HG03457 (cell line): ENCODE results near the gene CCNE1.
"Not testable (repeated sequence)": the region's sequence is repeated elsewhere in the genome, so short reads cannot be mapped to it uniquely, and the experiment has no call there.

ENCODE experiments used
- ATAC-seq: cut with Tn5 transposase; IDR thresholded peaks from one replicate; pipeline ENCODE4 v1.9.1; 2021; ENCODE audit warnings: moderate number of reproducible peaks; ENCODE audit not compliant: unreplicated experiment

The CCNE1 gene

GRCh38 chr19:29812080-29812880, 489 bp downstream of the CCNE1 start:
- ATAC-seq: peak; percentile 9

- ATAC-seq: no peak
Measured at GRCh38 chr19:29812881-29813275, 1.1 kb downstream of the CCNE1 start.

DNA sequence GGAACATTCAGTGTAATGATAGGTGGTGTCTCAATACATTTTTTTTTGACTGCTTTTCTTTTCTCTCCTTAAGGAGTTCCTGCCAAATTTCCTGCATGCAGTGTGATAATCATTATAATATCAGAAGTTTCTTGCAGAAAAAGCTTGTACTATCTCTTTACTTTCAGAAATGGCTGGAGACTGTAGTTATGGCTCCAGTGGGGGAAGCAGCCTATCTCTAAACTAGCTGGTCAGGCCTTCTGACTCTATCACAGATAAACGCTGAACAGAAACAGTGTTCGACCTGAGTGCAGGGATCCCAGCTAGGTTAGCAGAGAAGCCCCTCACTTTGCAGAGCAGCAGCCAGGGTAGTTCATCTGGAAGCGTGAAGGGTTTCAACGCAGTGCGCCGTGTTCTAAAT, 1.9 kb downstream of the CCNE1 start:
- no peak for ATAC-seq

DNA sequence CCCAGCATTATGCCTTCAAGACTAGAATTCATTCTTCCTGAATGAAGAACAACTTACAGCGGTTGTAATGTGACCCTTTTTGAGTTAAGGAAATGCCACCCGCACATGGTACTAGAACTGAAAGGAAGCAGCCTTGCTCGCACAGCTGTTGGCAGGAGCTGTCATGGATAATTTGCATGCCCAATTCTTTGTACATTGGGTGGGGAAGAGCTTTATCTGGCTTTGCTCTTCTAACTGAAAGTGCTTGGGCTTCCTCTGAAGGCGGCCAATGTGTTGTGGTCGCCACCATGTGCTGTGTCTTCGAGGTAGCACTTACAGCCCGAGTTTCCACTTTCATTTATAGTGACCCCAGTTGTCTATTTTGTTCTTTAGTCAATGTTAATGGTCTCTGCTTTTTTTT, 3.4 kb downstream of the CCNE1 start:
- peak; percentile 36 for ATAC-seq

DNA sequence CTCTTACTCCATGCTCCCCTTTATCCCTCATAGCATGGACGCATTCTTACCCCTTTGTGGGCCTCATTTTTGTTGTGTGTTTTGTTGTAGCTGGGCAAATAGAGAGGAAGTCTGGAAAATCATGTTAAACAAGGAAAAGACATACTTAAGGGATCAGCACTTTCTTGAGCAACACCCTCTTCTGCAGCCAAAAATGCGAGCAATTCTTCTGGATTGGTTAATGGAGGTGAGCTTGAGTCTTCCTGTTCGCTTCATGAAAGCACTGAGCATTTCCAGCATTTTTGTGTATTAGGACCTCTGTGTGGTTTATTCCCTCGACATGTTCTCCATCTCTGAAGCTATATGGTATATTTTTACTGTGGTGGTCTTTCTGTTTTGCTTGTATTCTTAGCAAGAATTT, 5.5 kb downstream of the CCNE1 start:
- no peak for ATAC-seq

DNA sequence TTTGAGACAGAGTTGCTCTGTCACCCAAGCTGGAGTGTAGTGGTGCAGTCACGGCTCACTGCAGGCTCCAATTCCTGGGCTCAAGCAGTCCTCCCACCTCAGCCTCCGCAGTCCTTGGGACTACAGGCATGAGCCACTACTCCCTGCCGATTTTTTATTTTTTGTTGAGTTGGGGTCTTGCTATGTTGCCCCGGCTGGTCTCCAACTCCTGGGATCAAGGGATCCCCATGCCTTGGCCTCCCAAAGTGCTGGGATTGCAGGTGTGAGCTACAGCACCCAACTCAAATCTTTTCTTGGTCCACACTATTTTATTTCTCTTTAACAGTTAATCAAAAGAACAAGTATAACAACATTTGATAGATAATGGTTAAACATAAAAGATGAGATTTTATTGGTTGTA, 7.5 kb downstream of the CCNE1 start:
- no peak for ATAC-seq

- no peak for ATAC-seq
Measured at GRCh38 chr19:29819986-29820385, 8.2 kb downstream of the CCNE1 start.

- ATAC-seq: no peak
Measured at GRCh38 chr19:29823581-29824330, 12.0 kb downstream of the CCNE1 start.

DNA sequence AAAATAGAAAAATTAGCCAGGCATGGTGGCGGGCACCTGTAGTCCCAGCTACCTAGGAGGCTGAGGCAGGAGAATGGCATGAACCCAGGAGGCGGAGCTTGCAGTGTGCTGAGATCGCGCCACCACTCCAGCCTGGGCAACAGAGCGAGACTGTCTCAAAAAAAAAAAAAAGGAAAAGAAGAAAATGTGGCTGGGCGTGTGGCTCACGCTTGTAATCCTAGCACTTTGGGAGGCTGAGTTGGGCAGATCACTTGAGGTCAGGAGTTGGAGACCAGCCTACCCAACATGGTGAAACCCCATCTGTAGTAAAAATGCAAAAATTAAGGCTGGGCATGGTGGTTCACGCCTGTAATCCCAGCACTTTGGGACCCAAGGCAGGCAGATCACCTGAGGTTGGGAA, 13.5 kb downstream of the CCNE1 start:
- not testable (repeated sequence) for ATAC-seq

- ATAC-seq: no peak
Measured at GRCh38 chr19:29831041-29831548, 19.3 kb downstream of the CCNE1 start.

DNA sequence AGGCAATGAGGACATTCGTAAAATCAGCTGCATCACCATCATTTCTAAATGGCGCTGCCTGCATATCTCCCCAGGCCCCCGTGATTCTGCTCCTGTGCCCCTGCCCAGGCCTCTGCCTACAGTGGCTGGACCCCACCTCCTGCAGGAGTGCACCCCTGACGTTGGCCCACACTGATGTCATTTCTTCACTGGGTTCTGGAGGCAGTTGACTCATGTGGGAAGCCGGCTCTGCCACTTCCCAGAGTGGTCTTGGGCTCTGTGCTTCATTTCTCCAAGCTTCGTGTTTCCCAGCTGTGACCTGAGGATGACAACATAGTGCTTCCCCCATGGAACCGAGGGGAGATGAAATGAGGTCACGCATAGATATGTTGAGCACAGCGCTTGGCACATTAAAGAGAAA, 19.9 kb downstream of the CCNE1 start:
- ATAC-seq: no peak

DNA sequence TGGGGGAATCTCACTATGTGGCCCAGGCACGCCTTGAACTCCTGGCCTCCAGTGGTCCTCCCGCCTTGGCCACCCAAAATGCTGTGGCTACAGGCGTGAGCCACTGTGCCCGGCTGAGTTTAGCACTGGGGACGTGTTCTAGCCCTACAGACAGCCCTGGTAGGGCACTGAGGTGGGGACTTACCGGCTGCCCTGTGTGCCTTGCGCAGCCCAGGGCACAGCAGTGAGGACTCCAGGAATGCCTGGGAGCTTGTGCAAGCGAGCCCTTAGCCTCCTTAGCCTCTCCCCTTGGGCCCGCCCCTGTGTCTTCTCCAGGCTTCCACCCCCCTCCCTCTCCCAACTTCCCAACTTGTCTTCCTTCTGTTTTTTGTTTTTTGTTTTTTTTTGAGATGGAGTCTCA, 21.0 kb downstream of the CCNE1 start:
- no peak for ATAC-seq

DNA sequence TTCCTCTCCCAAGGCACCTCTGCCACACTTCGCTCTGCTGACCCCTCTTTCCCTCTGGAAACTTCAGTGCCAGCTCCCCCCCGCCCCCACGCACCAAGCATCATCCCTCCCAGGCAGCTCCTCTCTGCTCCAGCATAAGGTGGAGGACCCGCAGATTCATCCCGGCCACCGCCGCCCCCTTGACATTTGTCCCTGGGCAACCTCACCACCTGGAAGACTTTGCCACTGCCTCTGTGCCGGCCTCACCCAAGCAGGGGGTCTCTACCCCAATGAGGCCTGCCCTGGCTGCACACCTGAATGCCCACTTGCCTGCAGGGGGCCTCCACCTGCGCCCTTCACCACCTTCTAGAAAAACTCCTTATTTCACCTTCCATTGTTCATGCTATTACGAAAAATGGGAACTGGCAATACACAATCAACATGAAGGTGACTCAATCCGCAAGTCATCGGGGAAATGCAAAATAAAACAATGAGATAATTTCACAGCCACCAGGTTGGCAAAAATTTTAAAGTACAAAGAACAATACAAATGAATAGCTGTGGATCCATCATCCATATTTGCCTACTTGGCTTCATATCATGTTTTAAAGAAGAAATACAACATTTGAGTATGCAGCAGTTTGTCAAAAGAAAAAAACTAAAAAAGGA, 21.9 kb downstream of the CCNE1 start:
- ATAC-seq: no peak

DNA sequence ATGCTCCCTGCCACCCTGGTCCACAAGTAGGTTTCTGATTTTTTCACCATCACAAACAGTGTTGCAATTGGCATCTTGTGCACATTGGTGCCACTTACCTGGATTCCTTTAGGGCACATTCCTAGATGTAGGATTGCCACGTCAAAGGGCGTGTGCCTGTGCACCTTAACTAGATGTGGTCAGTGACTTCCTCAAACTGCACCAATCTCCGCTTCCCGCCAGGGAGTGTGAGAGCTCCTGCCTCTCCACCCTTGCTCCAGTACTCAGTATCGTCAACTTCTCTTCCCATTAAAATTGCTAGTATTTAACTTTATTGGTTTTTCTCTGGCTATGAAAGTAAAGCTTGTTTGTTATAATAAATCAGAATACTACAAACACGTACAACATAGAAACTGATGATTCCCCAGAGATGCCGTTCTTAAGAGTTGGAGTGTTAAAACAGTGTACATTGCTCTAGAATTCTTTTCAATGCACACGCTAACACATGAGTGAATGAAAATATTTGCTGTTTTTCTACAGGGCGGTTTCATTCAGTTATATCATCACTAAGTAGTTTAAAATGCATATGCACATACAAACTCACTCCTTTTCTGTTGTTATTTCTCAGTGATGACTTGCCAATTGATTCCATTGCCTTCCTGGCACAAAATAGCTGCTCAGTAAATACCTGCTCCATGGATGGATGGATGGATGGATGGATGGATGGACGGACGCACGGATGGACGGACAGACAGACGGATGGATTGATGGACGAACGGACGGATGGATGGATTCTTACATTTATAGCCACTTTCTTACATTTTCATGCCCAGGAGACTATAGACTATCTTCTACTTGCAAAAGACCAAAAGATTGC, 23.4 kb downstream of the CCNE1 start:
- ATAC-seq: no peak

GRCh38 chr19:29836409-29836825, 24.6 kb downstream of the CCNE1 start:
- ATAC-seq: peak; percentile 60

- ATAC-seq: peak; percentile 52
Measured at GRCh38 chr19:29837448-29837981, 25.7 kb downstream of the CCNE1 start.

DNA sequence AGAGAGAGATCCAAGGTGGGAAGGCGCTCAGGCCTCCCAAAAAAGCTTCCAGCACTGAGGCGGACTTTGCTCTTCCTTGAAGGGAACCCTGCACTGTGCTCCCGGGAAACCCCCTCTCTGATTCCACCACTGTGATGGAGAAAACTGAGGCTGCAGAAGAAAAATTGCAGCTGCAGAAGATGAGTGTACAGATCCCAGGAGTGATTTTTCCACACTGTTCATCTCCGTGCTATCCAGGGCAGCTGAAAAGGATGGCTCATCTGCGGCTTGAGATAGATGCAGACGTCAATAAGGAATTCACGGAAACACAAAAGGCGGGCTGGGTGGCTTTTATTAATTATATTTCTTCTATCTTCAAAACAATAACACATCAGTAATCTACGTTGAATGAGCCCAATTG, 26.2 kb downstream of the CCNE1 start:
- ATAC-seq: no peak

- ATAC-seq: no peak
Measured at GRCh38 chr19:29840066-29840950, 28.5 kb downstream of the CCNE1 start.

- no peak for ATAC-seq
Measured at GRCh38 chr19:29841209-29841558, 29.4 kb downstream of the CCNE1 start.
